Measurements from ENCODE around the gene ATP5MC3.

GRCh38 chr2:175166216-175166824 lies 15.2 kb downstream of the ATP5MC3 start:
- no peak for TF ChIP-seq CTCF (IDR thresholded peaks at IDR 0.05 in 4 of 5, conservative IDR thresholded peaks at IDR 0.05 in 1 of 5)
- no peak for TF ChIP-seq POLR2A (IDR thresholded peaks at IDR 0.05)
